Measurements from ENCODE around the gene C7orf33.

DNA sequence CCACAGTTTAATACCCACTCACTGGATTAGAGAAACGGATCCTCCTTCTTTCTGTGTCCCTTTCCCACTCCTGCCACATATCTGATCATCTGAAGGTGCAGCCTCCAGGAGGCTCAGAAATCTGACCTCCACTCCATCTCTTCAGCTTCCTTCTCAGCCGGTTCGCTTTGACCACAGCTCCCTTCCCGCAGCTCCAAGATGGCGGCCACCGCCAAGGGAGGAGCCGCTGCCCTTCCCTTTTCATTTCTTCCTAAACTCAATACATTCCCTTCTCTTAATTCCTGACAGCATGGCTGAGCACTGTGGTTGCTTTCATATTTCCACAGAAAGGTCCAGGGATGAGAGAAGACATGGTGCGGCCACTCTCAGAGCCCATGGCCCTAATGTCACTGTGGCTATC is 43.7 kb upstream of the C7orf33 start:
- TF ChIP-seq, protein P1, sequence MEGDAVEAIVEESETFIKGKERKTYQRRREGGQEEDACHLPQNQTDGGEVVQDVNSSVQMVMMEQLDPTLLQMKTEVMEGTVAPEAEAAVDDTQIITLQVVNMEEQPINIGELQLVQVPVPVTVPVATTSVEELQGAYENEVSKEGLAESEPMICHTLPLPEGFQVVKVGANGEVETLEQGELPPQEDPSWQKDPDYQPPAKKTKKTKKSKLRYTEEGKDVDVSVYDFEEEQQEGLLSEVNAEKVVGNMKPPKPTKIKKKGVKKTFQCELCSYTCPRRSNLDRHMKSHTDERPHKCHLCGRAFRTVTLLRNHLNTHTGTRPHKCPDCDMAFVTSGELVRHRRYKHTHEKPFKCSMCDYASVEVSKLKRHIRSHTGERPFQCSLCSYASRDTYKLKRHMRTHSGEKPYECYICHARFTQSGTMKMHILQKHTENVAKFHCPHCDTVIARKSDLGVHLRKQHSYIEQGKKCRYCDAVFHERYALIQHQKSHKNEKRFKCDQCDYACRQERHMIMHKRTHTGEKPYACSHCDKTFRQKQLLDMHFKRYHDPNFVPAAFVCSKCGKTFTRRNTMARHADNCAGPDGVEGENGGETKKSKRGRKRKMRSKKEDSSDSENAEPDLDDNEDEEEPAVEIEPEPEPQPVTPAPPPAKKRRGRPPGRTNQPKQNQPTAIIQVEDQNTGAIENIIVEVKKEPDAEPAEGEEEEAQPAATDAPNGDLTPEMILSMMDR (IDR thresholded peaks at IDR 0.05; ENCODE audit: insufficient read depth, low read length): no peak
- TF ChIP-seq POLR2AphosphoS5 (IDR thresholded peaks at IDR 0.05; ENCODE audit: low read depth) (no peak), GABPA (IDR thresholded peaks at IDR 0.05; ENCODE audit: low read depth) (no peak)
- TF ChIP-seq, protein P2, sequence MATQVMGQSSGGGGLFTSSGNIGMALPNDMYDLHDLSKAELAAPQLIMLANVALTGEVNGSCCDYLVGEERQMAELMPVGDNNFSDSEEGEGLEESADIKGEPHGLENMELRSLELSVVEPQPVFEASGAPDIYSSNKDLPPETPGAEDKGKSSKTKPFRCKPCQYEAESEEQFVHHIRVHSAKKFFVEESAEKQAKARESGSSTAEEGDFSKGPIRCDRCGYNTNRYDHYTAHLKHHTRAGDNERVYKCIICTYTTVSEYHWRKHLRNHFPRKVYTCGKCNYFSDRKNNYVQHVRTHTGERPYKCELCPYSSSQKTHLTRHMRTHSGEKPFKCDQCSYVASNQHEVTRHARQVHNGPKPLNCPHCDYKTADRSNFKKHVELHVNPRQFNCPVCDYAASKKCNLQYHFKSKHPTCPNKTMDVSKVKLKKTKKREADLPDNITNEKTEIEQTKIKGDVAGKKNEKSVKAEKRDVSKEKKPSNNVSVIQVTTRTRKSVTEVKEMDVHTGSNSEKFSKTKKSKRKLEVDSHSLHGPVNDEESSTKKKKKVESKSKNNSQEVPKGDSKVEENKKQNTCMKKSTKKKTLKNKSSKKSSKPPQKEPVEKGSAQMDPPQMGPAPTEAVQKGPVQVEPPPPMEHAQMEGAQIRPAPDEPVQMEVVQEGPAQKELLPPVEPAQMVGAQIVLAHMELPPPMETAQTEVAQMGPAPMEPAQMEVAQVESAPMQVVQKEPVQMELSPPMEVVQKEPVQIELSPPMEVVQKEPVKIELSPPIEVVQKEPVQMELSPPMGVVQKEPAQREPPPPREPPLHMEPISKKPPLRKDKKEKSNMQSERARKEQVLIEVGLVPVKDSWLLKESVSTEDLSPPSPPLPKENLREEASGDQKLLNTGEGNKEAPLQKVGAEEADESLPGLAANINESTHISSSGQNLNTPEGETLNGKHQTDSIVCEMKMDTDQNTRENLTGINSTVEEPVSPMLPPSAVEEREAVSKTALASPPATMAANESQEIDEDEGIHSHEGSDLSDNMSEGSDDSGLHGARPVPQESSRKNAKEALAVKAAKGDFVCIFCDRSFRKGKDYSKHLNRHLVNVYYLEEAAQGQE (IDR thresholded peaks at IDR 0.05; ENCODE audit: insufficient replicate concordance, low read depth): no peak
